ENCODE results near the gene SMIM23. TPM values are rescaled to one million over a fixed set of nuclear protein-coding genes. Genes with fewer than 3 reads are reported as not detected.

The SMIM23 gene
- total and polyA plus RNA-seq, 2 of the 13 experiments (the other 11 are each of a cell fraction or from before 2014, with no cell fraction given), result not detected

- TF ChIP-seq ZNF564 (CRISPR knock-in tag; IDR thresholded peaks at IDR 0.05), result no peak
- no peak for TF ChIP-seq TOE1 (CRISPR knock-in tag; IDR thresholded peaks at IDR 0.05)
- no peak for TF ChIP-seq ZNF891 (CRISPR knock-in tag; IDR thresholded peaks at IDR 0.05)
- TF ChIP-seq ZNF724P (CRISPR knock-in tag; IDR thresholded peaks at IDR 0.05; ENCODE audit: borderline replicate concordance), result no peak
- TF ChIP-seq CC2D1A (CRISPR knock-in tag; IDR thresholded peaks at IDR 0.05), result no peak
- no peak for TF ChIP-seq THAP11 (CRISPR knock-in tag; IDR thresholded peaks at IDR 0.05)
- no peak for TF ChIP-seq ZNF646 (CRISPR knock-in tag; IDR thresholded peaks at IDR 0.05)
- TF ChIP-seq MEIS2 (CRISPR knock-in tag; IDR thresholded peaks at IDR 0.05), result no peak
These were observed 13.8 kb upstream of the SMIM23 start (continued) for GRCh38 chr5:171771856-171772255.

GRCh38 chr5:171773106-171773505 is 12.5 kb upstream of the SMIM23 start:
- no peaks in the 10 kb centered on the region; a peak in 1 of 5 replicates for H3K27me3 ChIP-seq (ENCODE audit: control insufficient read depth in 1 of 2, insufficient read depth in 2 of 2, low read length in 2 of 2)
- POLR2A ChIA-PET, result no interaction called here
- BruUV-seq (replicated peaks), result no TSS peak

More at GRCh38 chr5:171773106-171773505, 12.5 kb upstream of the SMIM23 start:
- no peaks in the 10 kb centered on the region for H3K4me1 ChIP-seq (ENCODE audit: insufficient read depth, low read length)
- no peaks in the 10 kb centered on the region for H4K20me1 ChIP-seq (ENCODE audit: insufficient read depth, low read length)
- CTCF ChIA-PET (ENCODE audit: low intra/inter-chr PET ratio, low total read pairs), result no interaction called here
- H3K27ac ChIP-seq (ENCODE audit: extremely low read length, insufficient read depth, low read length), result no peak overlapping the region
- H3K4me2 ChIP-seq (ENCODE audit: low read depth, low read length), result no peak overlapping the region
- ATAC-seq (no peak), DNase-seq (ENCODE audit: low spot score) (no peak), FAIRE-seq (no peak)
- no peaks in the 10 kb centered on the region for H3K9me3 ChIP-seq (ENCODE audit: low read length)
- in situ Hi-C loops (cut with HindIII; ENCODE audit: extremely low pct_ligation_motif_present, low pct_unique_long_range_greater_than_20kb) (no loop called here), intact Hi-C loops (cut with micrococcal nuclease; ENCODE audit: unreplicated experiment) (no loop called here)
- no peak overlapping the region for H3K4me3 ChIP-seq (replicated peaks in 1 of 3; ENCODE audit: insufficient read depth in 1 of 3, low read depth in 2 of 3, low read length in 3 of 3)
- H3K79me2 ChIP-seq (ENCODE audit: insufficient read depth, low read length), result no peaks in the 10 kb centered on the region
- H2AFZ ChIP-seq (ENCODE audit: low read length), result no peak overlapping the region
- 35% methylated on average over 7 of the region's 8 CpGs for WGBS (ENCODE audit: low lambda C conversion rate)
- no peaks in the 10 kb centered on the region for H3K36me3 ChIP-seq (replicated peaks in 1 of 2; ENCODE audit: control insufficient read depth in 1 of 2, insufficient read depth in 2 of 2, low read length in 2 of 2)
- H3K9ac ChIP-seq (ENCODE audit: insufficient read depth, low read depth, low read length), result no peak overlapping the region
- no peak for TF ChIP-seq SMAD3 (CRISPR knock-in tag; IDR thresholded peaks at IDR 0.05)
- no peak for TF ChIP-seq HNRNPL (IDR thresholded peaks at IDR 0.05; ENCODE audit: low read depth, low read length)
- no peak for TF ChIP-seq ZNF878 (CRISPR knock-in tag; IDR thresholded peaks at IDR 0.05)
